K562 (cell line): Measurements from ENCODE around the gene CALR3. TPM values are rescaled to one million over a fixed set of nuclear protein-coding genes. Genes with fewer than 3 reads are reported as not detected.

ENCODE experiments used
- ATAC-seq: fragments of 200-7000 bp; cut with Tn5 transposase; 3 replicates; pipeline ENCODE4 v1.9.1; 2020; ENCODE audit warnings: moderate library complexity
- BruUV-seq: library from RNA; stranded (reverse); fragments of 400-500 nt; replicated peaks from 2 replicates; lab custom pipeline; 2021; lab: Mats Ljungman, UMichigan
- CTCF ChIA-PET: fragments of 300-600 bp; formaldehyde crosslinking; extraction: SDS; loops from one replicate; lab custom pipeline; 2021; ENCODE audit warnings: low intra/inter-chr PET ratio; lab: Yijun Ruan, JAX
- POLR2A ChIA-PET: fragments of 300-600, 350-650 bp; sonication (Branson Sonifier 250); formaldehyde crosslinking; extraction: SDS; loops from one replicate; lab custom pipeline; 2021; ENCODE audit warnings: antibody characterized with exemption, inconsistent platforms; lab: Yijun Ruan, JAX
- DNase-seq, 4 experiments: peaks; one replicate each; pipeline versions ENCODE4 v3.0.0 to v3.0.0-alpha.2; 2011 to 2018; ENCODE audit warnings: low spot score in 3 of 4, mixed read lengths in 3 of 4; ENCODE audit errors: extremely low read depth in 1 of 4
- FAIRE-seq: peaks from 2 replicates; lab custom pipeline; 2011; peaks lifted over from hg19 to GRCh38; lab: Jason Lieb, UNC
- H2AFZ ChIP-seq: 2 replicates; pipeline ENCODE4 v1.6.0; 2011; ENCODE audit warnings: low read depth, low read length, control low read depth, inconsistent platforms
- H3K27ac ChIP-seq: fragments of 200-600 bp; 3 replicates; pipeline ENCODE4 v1.8.0; 2011; ENCODE audit warnings: low read depth, mild to moderate bottlenecking, control low read depth, inconsistent platforms, low read length, moderate library complexity, mixed read lengths; ENCODE audit errors: extremely low read depth
- H3K27me3 ChIP-seq, 2 experiments: fragments of 300-600 bp in 1 of 2; 2 replicates in 1 of 2; 3 replicates in 1 of 2; pipeline versions ENCODE4 v1.6.0 to v1.8.0; 2011; ENCODE audit warnings: inconsistent platforms in 2 of 2, low read length in 2 of 2, mild to moderate bottlenecking in 1 of 2, mixed read lengths in 1 of 2, moderate library complexity in 1 of 2; ENCODE audit not compliant: control insufficient read depth in 2 of 2, insufficient read depth in 2 of 2
- H3K36me3 ChIP-seq: fragments of 300-600 bp; 3 replicates; pipeline ENCODE4 v1.8.0; 2011; ENCODE audit warnings: mild to moderate bottlenecking, low read length, inconsistent platforms; ENCODE audit not compliant: control insufficient read depth, insufficient read depth
- H3K4me1 ChIP-seq, 2 experiments: fragments of 200-600 bp in 1 of 2; replicated peaks in 1 of 2; 2 replicates in 1 of 2; 3 replicates in 1 of 2; pipeline versions ENCODE4 v1.5.1 to v1.8.0; 2011; ENCODE audit warnings: inconsistent platforms in 2 of 2, low read length in 2 of 2, mild to moderate bottlenecking in 1 of 2, mixed read lengths in 1 of 2, moderate library complexity in 1 of 2; ENCODE audit not compliant: control insufficient read depth in 2 of 2, insufficient read depth in 2 of 2
- H3K4me2 ChIP-seq: 2 replicates; pipeline ENCODE4 v1.6.1; 2011; ENCODE audit warnings: low read length, control low read depth, inconsistent platforms, mixed read lengths; ENCODE audit not compliant: insufficient read depth
- H3K4me3 ChIP-seq: fragments of 200-600 bp; sonication (generic), shearing (Covaris generic); 2 replicates; pipeline ENCODE4 v1.5.1; 2016; ENCODE audit warnings: control low read depth, inconsistent platforms
- H3K79me2 ChIP-seq: fragments of 200-600 bp; 3 replicates; pipeline ENCODE4 v1.8.0; 2011; ENCODE audit warnings: low read length, inconsistent platforms; ENCODE audit not compliant: control insufficient read depth, insufficient read depth
- H3K9ac ChIP-seq, 2 experiments: 2 replicates each; pipeline versions ENCODE4 v1.6.0 to v1.6.1; 2011; ENCODE audit warnings: low read depth in 2 of 2, low read length in 2 of 2, control low read depth in 1 of 2, inconsistent platforms in 1 of 2, mild to moderate bottlenecking in 1 of 2, mixed read lengths in 1 of 2; ENCODE audit not compliant: insufficient read depth in 1 of 2
- H3K9me1 ChIP-seq: one replicate; pipeline ENCODE4 v1.6.0; 2011; ENCODE audit warnings: inconsistent platforms, mild to moderate bottlenecking, low read length, moderate library complexity; ENCODE audit not compliant: control insufficient read depth, insufficient read depth
- H3K9me3 ChIP-seq: replicated peaks from 2 replicates; pipeline ENCODE4 v1.5.1; 2011; ENCODE audit warnings: low read depth, low read length, inconsistent platforms; ENCODE audit not compliant: control insufficient read depth, insufficient read depth
- H4K20me1 ChIP-seq: replicated peaks from 2 replicates; pipeline ENCODE4 v1.6.1; 2011; ENCODE audit warnings: low read length, inconsistent platforms, mixed read lengths; ENCODE audit not compliant: control insufficient read depth, insufficient read depth
- CHD1 ChIP-seq: fragments of 200-600 bp; sonication (generic); IDR thresholded peaks from one replicate; pipeline ENCODE4 v1.6.1; 2012; ENCODE audit warnings: mild to moderate bottlenecking, moderate library complexity, low read length, inconsistent platforms
- ETS1 ChIP-seq: conservative IDR thresholded peaks from 2 replicates; pipeline ENCODE4 v1.6.1; 2011; ENCODE audit warnings: low read depth, mild to moderate bottlenecking, low read length; ENCODE audit not compliant: control insufficient read depth
- FOXK1 ChIP-seq: sonication (generic); formaldehyde crosslinking; IDR thresholded peaks from 2 replicates; pipeline ENCODE4 v1.8.0; 2022; ENCODE audit warnings: missing genetic modification reagents, mild to moderate bottlenecking, borderline replicate concordance
- FOXM1 ChIP-seq, 2 experiments: fragments of 450-650 bp in 1 of 2; sonication (generic) in 1 of 2; formaldehyde crosslinking in 1 of 2; IDR thresholded peaks; 2 replicates each; pipeline versions ENCODE4 v1.6.1 to v1.9.0; 2017 to 2022; ENCODE audit warnings: low read depth in 2 of 2, mild to moderate bottlenecking in 2 of 2, missing genetic modification reagents in 1 of 2, moderate library complexity in 1 of 2
- SPI1 ChIP-seq: IDR thresholded peaks from 2 replicates; pipeline ENCODE4 v1.6.1; 2011; ENCODE audit warnings: low read depth, low read length, control low read depth, borderline replicate concordance
- ZFP36 ChIP-seq: fragments of 150-350 bp; IDR thresholded peaks from 2 replicates; pipeline ENCODE4 v1.6.1; 2018; ENCODE audit warnings: low read length, low read depth; ENCODE audit not compliant: partially characterized antibody
- WGBS: fragments of 100-300 bp; shearing (Covaris generic); methylation state at CpG from one replicate; pipeline ENCODE4 v1.1.6; 2016; ENCODE audit warnings: low coverage, mixed read lengths; ENCODE audit not compliant: insufficient coverage; ENCODE audit errors: missing lambda C conversion rate; 5-methylcytosine and 5-hydroxymethylcytosine counted together
- in situ Hi-C: fragments of 300-500 bp; cut with MboI; formaldehyde crosslinking; loops from 4 replicates; pipeline ENCODE4 v1.15.0; 2018; ENCODE audit warnings: inconsistent platforms, mixed read lengths
- intact Hi-C: fragments of 100-400 bp; cut with micrococcal nuclease; formaldehyde crosslinking; loops from 2 replicates; pipeline ENCODE4 v1.14.2; 2022
- polyA plus RNA-seq, 8 experiments: library from polyadenylated mRNA; depleted of rRNA in 4 of 8; stranded (reverse) in 5 of 8; unstranded in 3 of 8; fragments of >200 nt; fragmentation: Nextera tagmentation in 2 of 8; fragmentation: Illumina TruSeq in 1 of 8; extraction: Ambion mirVana in 2 of 8; extraction: Trizol in 1 of 8; gene quantifications; 2 replicates each; pipeline versions ENCODE4 v1.2.1 to v1.2.3, GENCODE V29; 2011 to 2014; ENCODE audit warnings: inconsistent platforms in 1 of 8, missing spikeins in 1 of 8
- total RNA-seq, 7 experiments: library from RNA; depleted of rRNA in 6 of 7; stranded (reverse); fragments of >200 nt in 6 of 7; fragmentation: Illumina TruSeq in 2 of 7; extraction: Trizol in 2 of 7; gene quantifications; 2 replicates each; pipeline versions ENCODE4 v1.2.1 to v1.2.3, GENCODE V29; 2011 to 2021; ENCODE audit warnings: low replicate concordance in 1 of 7

The CALR3 gene
- total and polyA plus RNA-seq, 9 of the 15 experiments (the other 6 are each of a cell fraction or from before 2014, with no cell fraction given), result 0.15 to 0.41 (median 0.22) TPM; not detected in 4

- Histone ChIP-seq H3K27me3 (no peaks in the 10 kb centered on the region; a peak in 1 of 5 replicates), H3K9me1 (peaks cover 6% of the 10 kb centered on the region), H3K4me2 (peak overlapping the region; percentile 86), H3K9ac (peak overlapping the region; percentile 90 to 97), H3K79me2 (peaks cover 77% of the 10 kb centered on the region), H3K9me3 (no peaks in the 10 kb centered on the region; the same call in 1 of the 2 replicates), H3K27ac (peak overlapping the region; percentile 79), H2AFZ (0 out of 2 replicates have a peak overlapping the region, but pooled peaks have one; percentile 63), H3K36me3 (peaks cover 48% of the 10 kb centered on the region), H4K20me1 (peaks cover 25% of the 10 kb centered on the region), H3K4me3 (peak overlapping the region; percentile 91), H3K4me1 (peaks cover 5 to 10% of the 10 kb centered on the region in 2 experiments; a peak in 4 of 5 replicates)
- ChIA-PET CTCF (no interaction called here), POLR2A (interaction anchor here (0.7 to 1.2 kb wide), 3 partner anchors 14 to 87 kb away, joined by 3 to 4 read pairs (median 3); partner anchors contain the start of gene MED26)
- peak in 3 of 4 experiments; percentile 14 to 17 (median 14) for DNase-seq
- WGBS, result 0% methylated on average over 27 of the region's 29 CpGs
- intact Hi-C loops, result loop anchor here (10.0 kb wide), 1 partner anchor 83 kb away; the partner anchor contains the start of gene MED26
- FAIRE-seq, result no peak
- in situ Hi-C loops, result no loop called here
- 0 out of 2 replicates have a peak, but pooled peaks have one; percentile 6 for TF ChIP-seq ETS1
- no peak for TF ChIP-seq ZFP36
- no peak for TF ChIP-seq FOXM1 (IDR thresholded peaks at IDR 0.05; ENCODE audit: low read depth)
- TF ChIP-seq FOXM1 (CRISPR knock-in tag; IDR thresholded peaks at IDR 0.05; ENCODE audit: low read depth), result 0 out of 2 replicates have a peak, but pooled peaks have one; percentile 23
- peak; percentile 62; the same call in 1 of the 2 replicates for TF ChIP-seq SPI1
- peak; percentile 83 for TF ChIP-seq CHD1
- TF ChIP-seq FOXK1 (CRISPR knock-in tag), result no peak
- BruUV-seq, result no TSS peak
- ATAC-seq, result no peak
These were observed 45.6 kb upstream of the CALR3 start for GRCh38 chr19:16541526-16542044.
